COLO668 (cell line): ENCODE data around the gene RGS17.
"Not testable (repeated sequence)": the region's sequence is repeated elsewhere in the genome, so short reads cannot be mapped to it uniquely, and the experiment has no call there.

Experiments
- DNase-seq: peaks from one replicate; lab custom pipeline; 2025; ENCODE audit not compliant: unreplicated experiment; lab: John Stamatoyannopoulos, UW

The RGS17 gene

DNA sequence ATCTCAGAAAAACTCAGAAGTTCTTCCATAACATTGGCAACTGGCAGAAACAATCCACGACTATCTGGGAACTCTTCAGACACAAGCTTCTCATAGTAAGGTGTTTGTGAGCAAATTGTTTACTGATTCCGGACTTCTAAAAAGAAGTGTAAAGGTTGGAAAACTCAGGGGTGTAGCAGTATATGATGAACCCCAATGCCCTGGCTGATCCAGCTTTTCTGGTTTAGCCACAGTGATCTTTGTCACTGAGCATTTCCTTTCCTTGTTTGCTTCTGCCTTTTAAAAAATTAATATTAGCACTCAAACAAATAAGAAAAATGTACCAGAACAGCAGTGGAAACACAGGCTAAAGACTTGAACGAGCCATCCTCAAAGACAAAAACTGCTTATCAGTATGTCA lies 4.9 kb downstream of the RGS17 start:
- DNase-seq, result no peak

DNA sequence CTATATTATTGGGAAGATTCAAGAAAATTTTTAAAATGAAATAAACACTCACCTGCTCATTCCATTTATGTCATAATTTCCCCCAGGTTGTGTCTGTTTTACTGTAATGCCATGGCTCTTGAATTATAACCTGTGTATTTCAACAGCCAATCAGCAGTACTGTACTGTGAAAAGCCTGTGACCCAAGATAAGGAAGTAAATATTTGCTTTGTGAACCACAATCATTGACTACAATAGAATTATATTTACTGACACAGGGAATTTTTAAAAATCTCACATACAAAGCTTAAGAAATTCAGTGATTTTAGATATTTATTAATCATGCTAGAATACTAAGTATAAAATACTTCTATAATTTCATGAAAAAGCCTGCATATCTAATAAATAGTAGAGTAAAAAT lies 6.0 kb downstream of the RGS17 start:
- no peak for DNase-seq

DNA sequence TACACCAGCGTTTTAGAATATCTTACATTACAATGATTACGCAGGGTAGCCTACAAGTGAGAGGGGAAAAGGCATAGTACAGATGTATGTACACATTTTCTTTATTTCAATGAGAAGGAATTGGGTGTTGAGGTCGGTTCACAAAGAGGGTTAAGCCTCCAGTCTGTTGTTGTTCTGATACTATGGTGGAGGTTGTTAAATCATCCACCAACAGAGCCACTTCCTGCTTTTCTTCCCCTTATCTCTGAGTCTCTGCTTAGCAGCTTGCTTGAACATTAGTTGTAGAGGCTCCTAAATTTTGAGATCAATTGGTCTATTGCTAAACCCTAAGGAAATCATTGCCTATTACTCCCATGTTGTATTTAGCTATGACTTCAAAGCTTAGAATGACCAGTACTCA lies 7.3 kb downstream of the RGS17 start:
- no peak for DNase-seq

DNA sequence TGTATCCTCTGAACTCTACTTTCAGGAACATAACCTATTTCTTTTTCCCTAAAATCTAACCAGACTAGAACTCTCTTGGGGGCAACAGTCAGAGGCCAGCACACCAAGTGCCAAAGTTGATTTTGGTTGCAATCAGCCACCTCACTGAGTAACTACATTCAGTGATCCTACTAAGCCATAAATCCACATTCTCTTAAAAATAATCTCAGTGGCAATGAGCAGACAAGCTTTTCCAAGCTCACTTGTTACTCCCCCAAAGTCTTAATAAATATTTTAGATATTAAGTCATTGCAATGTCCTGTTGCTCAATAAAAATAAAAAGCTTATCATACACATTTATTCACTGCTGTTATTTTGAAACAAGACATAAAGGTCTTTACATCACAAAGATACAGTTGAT lies 9.8 kb downstream of the RGS17 start:
- DNase-seq, result no peak

DNA sequence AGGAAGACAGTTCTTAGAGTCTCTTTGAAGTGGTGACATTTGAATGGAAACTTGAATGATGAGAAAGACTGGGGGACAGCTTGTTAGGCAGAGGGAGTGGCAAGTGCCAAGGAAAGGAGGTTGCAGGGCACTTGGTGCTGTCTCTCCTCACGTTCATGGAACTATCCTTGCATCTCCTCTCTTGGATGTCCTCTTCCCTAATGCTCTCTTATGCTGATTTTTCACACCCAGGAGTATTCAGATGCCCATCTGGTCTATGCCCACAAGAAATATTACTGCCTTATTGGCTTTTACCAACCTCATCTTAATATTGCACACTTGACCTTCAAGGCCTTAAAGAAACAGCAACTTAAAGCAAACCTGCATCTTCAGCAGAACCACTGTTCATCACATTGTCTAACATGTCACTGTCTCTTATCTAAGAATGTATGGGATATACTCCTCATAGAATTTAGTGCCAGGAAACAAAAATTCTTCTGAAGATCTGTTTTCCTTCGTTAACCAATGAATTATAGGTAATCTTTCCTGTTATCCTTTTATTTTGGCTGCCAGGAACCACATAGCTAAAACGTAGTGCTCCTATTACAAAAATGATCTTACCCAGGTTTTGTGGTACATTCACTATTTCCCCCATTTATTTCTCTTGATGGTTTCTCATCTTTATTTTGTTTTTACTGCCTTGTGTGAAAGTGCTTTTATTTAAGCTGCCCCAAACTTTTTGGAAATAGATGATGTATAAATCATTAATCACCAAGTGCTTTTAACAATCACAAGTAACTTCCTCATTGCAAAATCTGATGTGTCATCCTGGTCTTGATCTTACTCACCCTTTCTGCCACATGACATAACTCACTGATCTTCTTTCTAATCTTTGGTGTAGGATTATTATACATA lies 12.8 kb downstream of the RGS17 start:
- no peak for DNase-seq

DNA sequence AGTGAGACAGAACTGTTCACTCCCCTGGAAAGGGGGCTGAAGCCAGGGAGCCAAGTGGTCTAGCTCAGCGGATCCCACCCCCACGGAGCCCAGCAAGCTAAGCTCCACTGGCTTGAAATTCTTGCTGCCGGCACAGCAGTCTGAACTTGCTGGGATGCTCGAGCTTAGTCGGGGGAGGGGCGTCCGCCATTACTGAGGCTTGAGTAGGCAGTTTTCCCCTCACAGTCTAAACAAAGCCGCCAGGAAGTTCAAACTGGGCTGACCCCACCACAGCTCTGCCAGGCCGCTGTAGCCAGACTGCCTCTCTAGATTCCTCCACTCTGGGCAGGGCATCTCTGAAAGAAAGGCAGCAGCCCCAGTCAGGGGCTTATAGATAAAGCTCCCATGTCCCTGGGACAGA lies 20.0 kb downstream of the RGS17 start:
- not testable (repeated sequence) for DNase-seq

DNA sequence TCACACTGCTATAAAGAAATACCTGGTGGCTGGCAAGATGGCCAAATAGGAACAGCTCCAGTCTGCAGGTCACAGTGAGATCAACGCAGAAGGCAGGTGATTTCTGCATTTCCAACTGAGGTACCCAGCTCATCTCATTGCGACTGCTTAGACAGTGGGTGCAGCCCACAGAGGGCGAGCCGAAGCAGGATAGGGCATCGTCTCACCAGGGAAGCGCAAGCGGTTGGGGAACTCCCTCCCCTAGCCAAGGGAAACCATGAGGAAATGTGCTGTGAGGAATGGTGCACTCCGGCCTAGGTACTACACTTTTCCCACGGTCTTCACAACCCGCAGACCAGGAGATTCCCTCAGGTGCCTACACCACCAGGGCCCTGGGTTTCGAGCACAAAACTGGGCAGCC lies 20.5 kb downstream of the RGS17 start:
- not testable (repeated sequence) for DNase-seq

DNA sequence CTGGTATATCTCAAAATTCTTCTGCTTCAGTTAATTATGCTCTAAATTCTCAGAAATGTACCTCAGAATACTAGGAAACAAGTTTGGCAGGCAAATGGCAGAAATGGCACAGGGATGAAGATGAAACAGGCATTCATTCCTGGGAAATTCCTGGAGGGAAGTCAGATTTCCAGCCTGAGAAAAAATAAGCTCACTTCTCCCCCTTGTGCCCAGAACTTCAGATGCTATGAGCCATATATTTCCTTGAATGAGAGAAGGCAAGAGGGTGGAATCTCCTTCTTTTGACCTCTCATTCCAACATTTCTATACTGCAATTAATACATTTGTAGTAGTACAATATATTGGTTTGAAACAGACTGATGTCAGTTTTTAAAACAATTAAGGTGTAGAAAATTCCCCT lies 22.8 kb downstream of the RGS17 start:
- DNase-seq, result no peak

DNA sequence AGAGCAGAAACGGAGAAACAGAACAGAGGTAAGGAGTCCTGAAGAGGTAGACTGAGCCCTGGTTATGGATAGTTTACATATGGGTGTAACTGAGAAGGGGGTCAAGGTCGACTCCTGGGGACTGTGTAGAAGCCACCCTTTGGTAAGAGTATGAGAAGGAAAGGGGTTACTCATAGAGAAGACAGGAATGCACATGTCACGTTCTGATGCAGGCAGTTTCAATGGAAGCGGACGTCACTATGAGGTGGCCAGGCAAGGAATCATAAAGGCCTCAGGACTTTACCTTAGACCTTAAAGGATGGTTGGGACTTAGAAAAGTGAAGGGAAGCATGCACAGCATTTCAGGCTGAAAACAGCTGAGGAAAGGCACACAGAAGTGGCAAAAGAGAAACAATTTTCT lies 25.1 kb downstream of the RGS17 start:
- DNase-seq, result no peak

DNA sequence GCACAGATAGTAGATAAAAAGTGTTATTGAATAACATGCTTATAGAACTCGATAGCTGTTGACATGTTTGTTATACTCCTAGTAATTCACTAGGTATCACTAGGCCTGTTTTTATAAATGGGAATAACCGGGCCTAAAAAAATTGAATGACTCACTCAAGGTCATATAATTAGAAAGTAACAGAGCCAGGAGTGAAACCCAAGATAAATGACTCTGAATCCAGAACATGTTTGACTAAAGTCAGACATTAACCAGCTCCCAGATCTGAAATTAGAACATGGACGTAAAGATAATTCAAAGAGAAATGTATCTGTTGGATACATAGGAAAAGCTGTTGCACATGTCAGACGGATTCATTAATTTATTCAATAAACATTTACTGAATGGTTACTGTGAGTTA lies 26.9 kb downstream of the RGS17 start:
- DNase-seq, result no peak

DNA sequence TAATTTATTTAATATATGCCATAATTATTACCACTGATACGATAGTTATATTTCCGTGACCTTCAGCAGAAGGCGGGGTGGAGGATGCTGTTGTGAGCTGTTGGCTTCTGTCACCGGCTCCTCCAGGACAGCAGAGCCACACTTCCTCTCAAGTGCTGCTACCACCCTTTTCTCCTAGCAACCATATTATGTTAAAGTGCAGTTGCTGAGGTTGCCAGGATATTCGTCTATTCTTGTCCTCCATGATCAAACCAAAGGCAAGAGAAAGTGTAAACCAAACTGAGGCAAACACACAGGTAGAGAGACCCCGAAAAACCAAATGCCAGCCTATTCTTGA lies 27.8 kb downstream of the RGS17 start:
- no peak for DNase-seq

DNA sequence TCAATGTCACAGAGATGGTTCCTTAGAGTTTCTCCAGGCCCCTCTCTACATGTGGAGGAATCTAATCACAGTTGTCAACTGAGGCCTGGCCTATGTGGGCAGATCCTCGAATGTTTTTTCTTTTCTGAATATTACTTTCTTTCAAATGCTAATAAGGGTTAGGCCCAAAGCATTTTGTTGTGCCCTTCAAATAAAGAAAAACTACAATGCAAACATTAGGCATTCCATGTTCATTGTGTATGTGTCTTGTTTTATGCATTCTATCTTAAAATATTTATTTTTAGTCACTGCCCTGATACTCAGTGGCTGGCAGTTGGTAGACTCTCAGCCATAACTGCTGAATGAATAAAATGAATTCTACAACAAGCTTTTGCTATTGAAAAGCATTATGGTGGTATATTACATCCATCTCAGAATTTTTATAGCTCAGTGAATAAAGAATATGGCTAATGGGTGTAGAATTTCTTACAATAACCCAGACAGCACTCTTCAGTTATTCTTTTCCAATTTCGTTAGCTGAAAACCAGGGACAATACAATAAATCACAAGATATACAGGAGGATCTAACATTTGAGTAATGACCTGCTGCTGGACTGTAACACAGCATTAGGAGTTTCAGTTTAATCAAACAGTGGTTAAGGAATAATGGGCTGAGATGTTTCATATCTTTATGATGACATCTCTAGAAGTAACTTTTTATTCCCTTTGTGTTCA lies 28.3 kb downstream of the RGS17 start:
- no peak for DNase-seq

DNA sequence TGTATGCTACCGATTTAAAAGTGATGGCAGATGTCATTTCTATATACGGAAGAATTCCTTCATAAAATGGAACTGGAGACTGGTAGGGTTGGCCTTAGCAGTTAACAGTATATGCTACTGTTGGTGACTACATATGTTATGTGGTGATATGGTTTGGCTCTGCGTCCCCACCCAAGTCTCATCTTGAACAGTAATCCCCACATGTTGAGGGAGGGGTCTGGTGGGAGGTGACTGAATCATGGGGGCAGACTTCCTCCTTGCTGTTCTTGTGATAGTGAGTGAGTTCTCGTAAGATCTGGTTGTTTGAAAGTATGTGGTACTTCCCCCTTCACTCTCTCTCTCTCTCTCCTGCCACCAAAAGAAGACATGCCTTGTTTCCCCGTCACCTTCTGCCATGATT lies 29.6 kb downstream of the RGS17 start:
- no peak for DNase-seq

DNA sequence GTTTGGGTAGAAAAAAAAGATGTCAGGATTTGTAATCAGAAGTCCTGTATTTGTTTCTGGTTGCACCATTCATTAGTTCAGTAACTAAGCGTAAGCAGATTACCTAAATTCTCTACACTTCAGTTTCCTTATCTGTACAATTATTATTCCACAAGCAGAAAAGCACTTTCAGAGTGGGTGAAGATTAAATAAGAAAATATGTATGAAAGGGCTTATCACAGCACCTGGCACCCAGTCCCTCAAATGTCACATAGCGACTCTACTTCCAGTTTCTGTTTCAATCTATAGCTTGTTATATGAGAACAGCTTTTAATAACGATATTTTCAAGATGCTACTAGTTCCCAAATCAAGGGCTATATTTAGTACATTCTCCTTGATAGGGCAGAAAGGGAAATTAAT lies 31.4 kb downstream of the RGS17 start:
- DNase-seq, result no peak

DNA sequence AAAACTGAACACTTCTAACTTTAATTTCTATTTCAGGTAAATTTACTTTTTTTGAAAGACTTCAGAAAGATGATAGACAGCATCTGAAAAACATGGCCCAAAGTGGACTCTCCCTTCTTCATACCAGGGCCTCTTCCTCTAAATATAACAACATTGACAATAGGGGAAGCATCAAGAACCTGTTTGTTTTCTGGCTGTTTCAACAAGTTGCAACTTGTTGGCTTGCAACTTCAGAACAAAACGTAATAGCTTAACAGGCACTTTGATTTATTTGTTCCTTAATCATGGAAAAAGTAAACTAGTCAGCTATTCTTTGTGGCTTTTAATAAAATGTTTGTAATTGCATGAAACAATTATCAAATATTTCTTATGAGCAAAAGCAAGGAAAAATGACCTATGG lies 34.3 kb downstream of the RGS17 start:
- no peak for DNase-seq

DNA sequence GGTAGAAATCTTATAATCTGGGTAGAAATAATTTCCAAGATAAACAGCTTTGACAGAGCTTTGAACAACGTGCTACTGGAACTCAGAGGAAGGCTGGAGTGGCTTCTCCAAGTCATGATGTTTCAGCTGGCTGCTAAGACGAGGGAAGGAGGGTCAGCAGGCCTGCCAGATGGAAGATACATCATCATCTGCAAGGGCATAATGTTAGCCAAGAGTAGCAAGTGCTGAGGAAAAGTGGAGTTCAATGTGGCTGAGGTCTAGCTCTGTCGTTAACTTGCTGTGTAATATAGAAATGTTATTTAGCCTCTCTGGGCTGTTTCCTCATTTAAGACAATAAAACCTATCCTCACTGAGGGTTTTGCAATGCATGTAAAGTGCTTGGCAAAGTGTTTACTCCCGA lies 35.1 kb downstream of the RGS17 start:
- DNase-seq, result no peak

DNA sequence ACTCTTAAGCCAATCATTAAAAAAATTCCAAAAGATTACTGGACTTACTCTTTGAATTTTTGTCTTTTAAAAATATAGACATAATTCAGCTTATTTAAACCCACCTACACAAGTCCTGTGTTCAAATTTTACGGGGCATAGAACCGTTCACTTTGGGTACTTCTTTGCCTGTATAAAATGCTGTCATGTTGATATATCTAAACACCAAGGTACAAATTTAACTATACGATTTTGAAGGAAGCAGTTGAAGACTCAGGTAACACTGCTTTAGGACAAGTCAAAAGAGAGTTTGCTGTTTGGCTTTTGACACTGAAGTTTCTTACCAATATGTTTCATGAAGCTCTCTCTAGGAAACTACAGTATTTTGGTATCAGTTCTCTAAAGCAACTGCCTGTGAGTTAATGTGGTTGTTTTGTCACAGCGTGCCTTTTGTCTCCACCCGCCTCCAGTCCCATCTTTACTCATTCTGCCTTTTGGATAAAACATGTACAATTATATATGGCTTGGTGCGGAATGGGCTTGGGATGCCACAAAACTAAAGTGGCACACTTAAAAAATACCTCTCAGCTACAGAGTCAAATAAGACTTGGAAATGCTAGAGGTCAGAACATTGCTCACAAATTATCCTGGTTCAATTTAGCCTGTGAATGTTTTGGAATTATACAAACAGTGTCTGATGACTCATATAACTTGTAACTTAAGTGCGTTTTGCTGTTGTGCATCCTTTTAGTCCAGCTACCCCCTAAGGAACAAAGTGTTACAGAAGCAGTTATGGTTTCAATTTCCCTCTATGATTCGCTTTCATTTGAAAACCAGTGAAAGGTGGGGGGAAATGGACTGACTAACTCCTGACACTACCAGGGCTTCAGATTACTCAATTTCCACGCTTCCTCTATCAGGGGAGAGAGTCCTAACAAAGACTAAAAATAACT lies 38.7 kb downstream of the RGS17 start:
- no peak for DNase-seq

DNA sequence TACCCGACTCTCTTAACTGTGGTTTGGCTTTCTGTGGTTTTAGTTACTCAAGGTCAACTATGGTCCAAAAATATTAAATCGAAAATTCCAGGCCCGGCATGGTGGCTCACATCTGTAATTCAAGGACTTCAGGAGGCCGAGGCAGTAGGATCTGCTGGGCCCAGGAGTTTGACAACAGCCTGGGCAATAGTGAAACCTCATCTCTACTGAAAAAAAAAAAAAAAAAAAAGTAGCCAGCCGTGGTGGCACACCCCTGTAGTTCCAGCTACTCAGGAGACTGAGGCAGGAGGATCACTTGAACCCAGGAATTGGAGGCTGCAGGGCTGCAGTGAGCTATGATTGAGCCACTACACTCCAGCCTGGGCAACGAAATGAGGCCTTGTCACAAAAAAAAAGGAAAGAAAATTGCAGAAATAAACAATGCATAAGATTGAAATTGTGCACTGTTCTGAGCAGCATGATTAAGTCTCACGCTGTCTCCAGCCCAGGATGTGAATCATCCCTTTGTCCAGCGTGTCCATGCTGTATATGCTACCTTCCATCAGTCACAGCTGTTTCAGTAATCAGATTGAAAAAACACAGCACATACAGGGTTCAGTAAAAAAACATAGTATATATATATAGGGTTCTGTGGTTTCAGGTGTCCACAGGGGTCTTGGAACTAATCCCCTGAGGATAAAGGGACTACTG lies 40.7 kb downstream of the RGS17 start:
- no peak for DNase-seq

DNA sequence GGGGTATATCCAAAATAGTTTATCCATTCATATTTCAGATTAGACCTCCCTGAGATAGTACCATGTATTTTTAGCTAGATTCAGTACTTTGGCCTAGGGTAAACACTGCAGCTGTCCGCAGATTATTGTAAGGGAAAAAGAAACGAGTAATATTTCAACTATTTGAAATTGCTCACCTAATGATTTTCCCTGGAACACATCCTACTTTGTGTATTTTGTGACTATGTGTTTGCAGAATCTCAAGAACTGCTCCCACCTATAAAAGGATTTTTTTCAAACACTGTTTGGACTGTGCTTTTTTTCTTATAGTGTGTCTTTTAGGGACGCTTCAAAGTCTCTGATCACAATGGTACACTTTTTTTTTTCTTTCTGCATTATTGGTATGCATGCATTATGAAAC lies 42.3 kb downstream of the RGS17 start:
- no peak for DNase-seq

DNA sequence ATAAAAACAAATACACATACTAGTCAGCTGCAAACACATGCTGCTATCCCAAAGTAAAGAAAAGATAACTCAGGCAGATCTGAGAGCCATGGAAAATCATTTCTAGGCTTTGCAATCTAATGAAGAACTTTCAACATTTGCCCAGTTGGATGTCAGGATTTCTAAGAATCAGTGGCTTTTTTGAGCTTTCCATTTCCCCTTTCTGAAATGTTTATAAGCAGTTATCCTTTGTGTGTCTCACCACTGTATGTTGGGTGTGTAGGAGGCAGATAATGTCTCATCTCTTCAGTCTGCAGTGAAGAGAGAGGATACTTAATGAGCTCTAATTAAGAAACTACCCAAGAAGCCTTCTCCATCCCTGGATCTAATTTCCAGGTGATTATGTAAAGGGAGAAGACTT lies 43.6 kb downstream of the RGS17 start:
- no peak for DNase-seq
